IMR-90 (cell line): ENCODE data around the gene GPD1. TPM values are rescaled to one million over a fixed set of nuclear protein-coding genes. Genes with fewer than 3 reads are reported as not detected.

Experiments
- ATAC-seq: fragments of 200-7000 bp; cut with Tn5 transposase; 2 replicates; pipeline ENCODE4 v1.9.1; 2020; ENCODE audit warnings: low read depth, mild to moderate bottlenecking, moderate library complexity
- BruUV-seq: library from RNA; stranded (reverse); fragments of 400-500 nt; replicated peaks from 2 replicates; lab custom pipeline; 2021; lab: Mats Ljungman, UMichigan
- CTCF ChIA-PET: fragments of 300-600 bp; formaldehyde crosslinking; extraction: SDS; loops from one replicate; lab custom pipeline; 2021; ENCODE audit warnings: antibody characterized with exemption; lab: Yijun Ruan, JAX
- POLR2A ChIA-PET: fragments of 300-600 bp; sonication (Branson Sonifier 250); formaldehyde crosslinking; loops from one replicate; lab custom pipeline; 2022; ENCODE audit warnings: antibody characterized with exemption; ENCODE audit not compliant: unreplicated experiment; lab: Charles Lee
- DNase-seq: peaks from one replicate; pipeline ENCODE4 v3.0.0; 2013
- H2AFZ ChIP-seq: replicated peaks from 2 replicates; pipeline ENCODE3; 2013; ENCODE audit warnings: low read length, mild to moderate bottlenecking; ENCODE audit not compliant: poor library complexity
- H2AK5ac ChIP-seq: 2 replicates; pipeline ENCODE4 v1.6.1; 2013; ENCODE audit warnings: low read depth, low read length, inconsistent platforms
- H2AK9ac ChIP-seq: replicated peaks from 2 replicates; pipeline ENCODE3; 2013; ENCODE audit warnings: mild to moderate bottlenecking, low read depth, low read length, moderate library complexity; ENCODE audit not compliant: poor library complexity
- H2BK120ac ChIP-seq: 2 replicates; pipeline ENCODE4 v1.6.1; 2013; ENCODE audit warnings: low read depth, low read length, inconsistent platforms
- H2BK15ac ChIP-seq: 3 replicates; pipeline ENCODE4 v1.6.1; 2013; ENCODE audit warnings: low read depth, low read length, inconsistent platforms
- H2BK20ac ChIP-seq: 2 replicates; pipeline ENCODE4 v1.6.1; 2013; ENCODE audit warnings: low read depth, mild to moderate bottlenecking, inconsistent platforms, low read length, moderate library complexity
- H2BK5ac ChIP-seq: 2 replicates; pipeline ENCODE4 v1.6.1; 2013; ENCODE audit warnings: mild to moderate bottlenecking, low read depth, low read length, inconsistent platforms; ENCODE audit not compliant: poor library complexity, severe bottlenecking
- H3K14ac ChIP-seq: replicated peaks from 2 replicates; pipeline ENCODE4 v1.6.1; 2013; ENCODE audit warnings: low read depth, low read length, inconsistent platforms
- H3K18ac ChIP-seq: 2 replicates; pipeline ENCODE4 v1.6.1; 2013; ENCODE audit warnings: low read depth, low read length, control low read depth
- H3K23ac ChIP-seq: 2 replicates; pipeline ENCODE4 v1.6.1; 2013; ENCODE audit warnings: low read depth, low read length, inconsistent platforms
- H3K27ac ChIP-seq: 2 replicates; pipeline ENCODE4 v1.5.1; 2013; ENCODE audit warnings: mild to moderate bottlenecking, control low read depth, low read length; ENCODE audit not compliant: insufficient read depth
- H3K27me3 ChIP-seq: 2 replicates; pipeline ENCODE4 v1.6.1; 2013; ENCODE audit warnings: low read length; ENCODE audit not compliant: control insufficient read depth, insufficient read depth
- H3K36me3 ChIP-seq: 2 replicates; pipeline ENCODE4 v1.6.1; 2013; ENCODE audit warnings: low read length, mixed read lengths; ENCODE audit not compliant: control insufficient read depth, insufficient read depth
- H3K4ac ChIP-seq: 2 replicates; pipeline ENCODE4 v1.6.1; 2013; ENCODE audit warnings: low read depth, low read length, inconsistent platforms
- H3K4me1 ChIP-seq: 2 replicates; pipeline ENCODE4 v1.6.1; 2013; ENCODE audit warnings: low read length, mixed read lengths; ENCODE audit not compliant: control insufficient read depth, insufficient read depth
- H3K4me2 ChIP-seq: 2 replicates; pipeline ENCODE4 v1.6.1; 2013; ENCODE audit warnings: low read depth, mild to moderate bottlenecking, control low read depth, low read length, moderate library complexity
- H3K4me3 ChIP-seq: 2 replicates; pipeline ENCODE4 v1.5.1; 2013; ENCODE audit warnings: low read depth, mild to moderate bottlenecking, control low read depth, low read length, moderate library complexity; ENCODE audit not compliant: insufficient read depth
- H3K56ac ChIP-seq: 2 replicates; pipeline ENCODE4 v1.6.1; 2013; ENCODE audit warnings: low read length, inconsistent platforms; ENCODE audit not compliant: insufficient read depth; ENCODE audit errors: extremely low read depth
- H3K79me1 ChIP-seq, 2 experiments: 2 replicates each; pipeline ENCODE4 v1.6.1; 2013; ENCODE audit warnings: low read length in 2 of 2, inconsistent platforms in 1 of 2, low read depth in 1 of 2
- H3K9ac ChIP-seq: 2 replicates; pipeline ENCODE4 v1.6.1; 2013; ENCODE audit warnings: low read depth, low read length, control low read depth
- H3K9me1 ChIP-seq: 2 replicates; pipeline ENCODE4 v1.6.1; 2013; ENCODE audit warnings: low read length, inconsistent platforms; ENCODE audit not compliant: insufficient read depth
- H3K9me3 ChIP-seq: 2 replicates; pipeline ENCODE4 v1.6.1; 2013; ENCODE audit warnings: low read length; ENCODE audit not compliant: control insufficient read depth, insufficient read depth
- H4K20me1 ChIP-seq: 2 replicates; pipeline ENCODE4 v1.6.1; 2013; ENCODE audit warnings: low read length, inconsistent platforms; ENCODE audit not compliant: insufficient read depth
- H4K5ac ChIP-seq: 2 replicates; pipeline ENCODE4 v1.6.1; 2013; ENCODE audit warnings: mild to moderate bottlenecking, low read depth, low read length, control low read depth
- H4K8ac ChIP-seq, 2 experiments: 2 replicates each; pipeline ENCODE4 v1.6.1; 2013; ENCODE audit warnings: low read depth in 2 of 2, low read length in 2 of 2, control low read depth in 1 of 2, inconsistent platforms in 1 of 2
- H4K91ac ChIP-seq: 2 replicates; pipeline ENCODE4 v1.6.1; 2013; ENCODE audit warnings: low read depth, low read length, inconsistent platforms; ENCODE audit not compliant: insufficient read depth
- CEBPB ChIP-seq: IDR thresholded peaks from 2 replicates; pipeline ENCODE4 v1.6.1; 2012; ENCODE audit warnings: low read depth, low read length, improper control_type of control experiment
- CHD1 ChIP-seq: IDR thresholded peaks from 2 replicates; pipeline ENCODE4 v1.6.1; 2012; ENCODE audit warnings: low read depth, low read length, improper control_type of control experiment
- FOS ChIP-seq: fragments of 150-350 bp; IDR thresholded peaks from 2 replicates; pipeline ENCODE4 v1.6.1; 2016; ENCODE audit warnings: low read depth, low read length
- MAFK ChIP-seq: IDR thresholded peaks from 2 replicates; pipeline ENCODE4 v1.6.1; 2012; ENCODE audit warnings: low read depth, low read length, improper control_type of control experiment
- MAZ ChIP-seq: IDR thresholded peaks from 2 replicates; pipeline ENCODE4 v1.6.1; 2012; ENCODE audit warnings: low read depth, mild to moderate bottlenecking, low read length, improper control_type of control experiment, moderate library complexity, borderline replicate concordance
- NFE2L2 ChIP-seq: fragments of 150-350 bp; IDR thresholded peaks from 2 replicates; pipeline ENCODE4 v1.6.1; 2016; ENCODE audit warnings: low read depth, mild to moderate bottlenecking, low read length
- POLR2A ChIP-seq: IDR thresholded peaks from 2 replicates; pipeline ENCODE4 v1.6.1; 2012; ENCODE audit warnings: mild to moderate bottlenecking, low read depth, low read length
- RAD21 ChIP-seq: IDR thresholded peaks from 2 replicates; pipeline ENCODE4 v1.6.1; 2012; ENCODE audit warnings: low read length, improper control_type of control experiment
- RCOR1 ChIP-seq: IDR thresholded peaks from 2 replicates; pipeline ENCODE4 v1.6.1; 2012; ENCODE audit warnings: mild to moderate bottlenecking, low read length, improper control_type of control experiment; ENCODE audit not compliant: insufficient replicate concordance
- USF2 ChIP-seq: fragments of 150-350 bp; IDR thresholded peaks from 2 replicates; pipeline ENCODE4 v1.6.1; 2017; ENCODE audit warnings: mild to moderate bottlenecking, antibody characterized with exemption, low read length, low read depth
- WGBS, 2 experiments: methylation state at CpG; one replicate each; pipeline versions ENCODE4 v1.1.5 to v1.1.7; 2013; ENCODE audit warnings: missing lambda C conversion rate in 2 of 2; ENCODE audit not compliant: insufficient read length in 1 of 2; ENCODE audit errors: extremely low coverage in 2 of 2; 5-methylcytosine and 5-hydroxymethylcytosine counted together
- dilution Hi-C: fragments of 300-500 bp; cut with HindIII; formaldehyde crosslinking; loops from one replicate; pipeline ENCODE4 v1.14.3; 2018; ENCODE audit warnings: low sequenced_read_pairs; ENCODE audit not compliant: unreplicated experiment
- in situ Hi-C: fragments of 300-500 bp; cut with MboI; formaldehyde crosslinking; loops from 3 replicates; pipeline ENCODE4 v1.14.3; 2019; ENCODE audit warnings: low sequenced_read_pairs, inconsistent platforms, mixed read lengths
- intact Hi-C: fragments of 100-400 bp; cut with micrococcal nuclease; formaldehyde crosslinking; loops from 2 replicates; pipeline ENCODE4 v1.10.0; 2022
- polyA plus RNA-seq, 3 experiments: library from polyadenylated mRNA; depleted of rRNA; stranded (reverse); fragments of >200 nt; gene quantifications; 2 replicates each; pipeline ENCODE4 v1.2.3, GENCODE V29; 2012; ENCODE audit warnings: low replicate concordance in 1 of 3
- total RNA-seq: library from RNA; depleted of rRNA; stranded (reverse); fragments of >200 nt; gene quantifications from 2 replicates; pipeline ENCODE4 v1.2.3, GENCODE V29; 2012
- TF ChIP-seq, protein P1 (sequence below): fragments of 150-350 bp; IDR thresholded peaks from 2 replicates; pipeline ENCODE4 v1.6.1; 2016; ENCODE audit warnings: low read depth, mild to moderate bottlenecking, low read length, moderate library complexity, borderline replicate concordance
- TF ChIP-seq, protein P2 (sequence below): conservative IDR thresholded peaks from 2 replicates; pipeline ENCODE4 v1.5.1; 2012; ENCODE audit warnings: mild to moderate bottlenecking, low read depth, low read length, improper control_type of control experiment

Gene GPD1
- total and polyA plus RNA-seq, 2 of the 4 experiments (the other 2 are of a cell fraction) = 0.05 to 0.18 TPM

DNA sequence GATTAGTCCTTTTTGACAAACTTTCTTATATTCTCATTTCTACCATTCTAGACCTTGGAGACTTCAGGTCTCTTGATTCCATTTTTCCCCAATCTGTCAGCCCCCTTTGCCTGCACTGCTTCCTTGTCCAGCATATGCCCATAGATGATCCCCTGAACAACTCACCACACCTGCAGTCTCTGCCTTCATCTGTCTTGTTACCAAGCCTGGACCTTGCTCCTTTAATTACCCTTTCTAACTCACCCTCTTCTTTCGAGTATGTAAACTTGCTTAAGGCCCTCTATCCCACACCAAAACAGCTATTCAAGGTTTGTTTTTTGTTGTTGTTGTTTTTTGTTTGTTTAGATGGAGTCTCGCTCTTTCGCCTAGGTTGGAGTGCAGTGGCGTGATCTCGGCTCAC lies 17.8 kb downstream of the GPD1 start:
- no peak overlapping the region for H4K91ac ChIP-seq
- no peak overlapping the region for H3K23ac ChIP-seq
- no peak overlapping the region for H3K4me2 ChIP-seq
- no peak overlapping the region for H2AFZ ChIP-seq
- ChIA-PET POLR2A (no interaction called here), CTCF (interaction anchor here (1.6 to 3.3 kb wide), 2 partner anchors 10 to 11 kb away, joined by 3 to 13 read pairs; partner anchors contain the start of gene COX14)
- no CpG with 5 or more reads among the region's 5 CpGs for WGBS, 2 experiments
- H3K14ac ChIP-seq = no peak overlapping the region
- H3K79me1 ChIP-seq = peaks cover 20 to 60% of the 10 kb centered on the region in 2 experiments
- no peak overlapping the region for H3K56ac ChIP-seq
- no peak for ATAC-seq
- no peak overlapping the region for H3K18ac ChIP-seq
- H3K4ac ChIP-seq = no peak overlapping the region
- intact Hi-C loops (no loop called here), in situ Hi-C loops (no loop called here), dilution Hi-C loops (no loop called here)
- no peak overlapping the region for H2BK120ac ChIP-seq
- no peak for DNase-seq
- H2BK20ac ChIP-seq = no peak overlapping the region
- TF ChIP-seq MAFK (no peak), RCOR1 (no peak), RAD21 (no peak), MAZ (no peak), CHD1 (no peak), POLR2A (no peak), CEBPB (no peak), FOS (no peak), NFE2L2 (no peak), USF2 (no peak)
- TF ChIP-seq, protein P1, sequence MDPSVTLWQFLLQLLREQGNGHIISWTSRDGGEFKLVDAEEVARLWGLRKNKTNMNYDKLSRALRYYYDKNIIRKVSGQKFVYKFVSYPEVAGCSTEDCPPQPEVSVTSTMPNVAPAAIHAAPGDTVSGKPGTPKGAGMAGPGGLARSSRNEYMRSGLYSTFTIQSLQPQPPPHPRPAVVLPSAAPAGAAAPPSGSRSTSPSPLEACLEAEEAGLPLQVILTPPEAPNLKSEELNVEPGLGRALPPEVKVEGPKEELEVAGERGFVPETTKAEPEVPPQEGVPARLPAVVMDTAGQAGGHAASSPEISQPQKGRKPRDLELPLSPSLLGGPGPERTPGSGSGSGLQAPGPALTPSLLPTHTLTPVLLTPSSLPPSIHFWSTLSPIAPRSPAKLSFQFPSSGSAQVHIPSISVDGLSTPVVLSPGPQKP = no peak
- TF ChIP-seq, protein P2, sequence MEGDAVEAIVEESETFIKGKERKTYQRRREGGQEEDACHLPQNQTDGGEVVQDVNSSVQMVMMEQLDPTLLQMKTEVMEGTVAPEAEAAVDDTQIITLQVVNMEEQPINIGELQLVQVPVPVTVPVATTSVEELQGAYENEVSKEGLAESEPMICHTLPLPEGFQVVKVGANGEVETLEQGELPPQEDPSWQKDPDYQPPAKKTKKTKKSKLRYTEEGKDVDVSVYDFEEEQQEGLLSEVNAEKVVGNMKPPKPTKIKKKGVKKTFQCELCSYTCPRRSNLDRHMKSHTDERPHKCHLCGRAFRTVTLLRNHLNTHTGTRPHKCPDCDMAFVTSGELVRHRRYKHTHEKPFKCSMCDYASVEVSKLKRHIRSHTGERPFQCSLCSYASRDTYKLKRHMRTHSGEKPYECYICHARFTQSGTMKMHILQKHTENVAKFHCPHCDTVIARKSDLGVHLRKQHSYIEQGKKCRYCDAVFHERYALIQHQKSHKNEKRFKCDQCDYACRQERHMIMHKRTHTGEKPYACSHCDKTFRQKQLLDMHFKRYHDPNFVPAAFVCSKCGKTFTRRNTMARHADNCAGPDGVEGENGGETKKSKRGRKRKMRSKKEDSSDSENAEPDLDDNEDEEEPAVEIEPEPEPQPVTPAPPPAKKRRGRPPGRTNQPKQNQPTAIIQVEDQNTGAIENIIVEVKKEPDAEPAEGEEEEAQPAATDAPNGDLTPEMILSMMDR = no peak
- peaks cover 23% of the 10 kb centered on the region for H3K36me3 ChIP-seq
- no peak overlapping the region for H2AK9ac ChIP-seq
- no TSS peak for BruUV-seq
- H3K4me1 ChIP-seq = no peaks in the 10 kb centered on the region
- peaks cover 9% of the 10 kb centered on the region; the same call in 1 of the 2 replicates for H3K9me1 ChIP-seq
- no peak overlapping the region for H2BK15ac ChIP-seq
- H3K27me3 ChIP-seq = no peaks in the 10 kb centered on the region
- no peak overlapping the region for H2BK5ac ChIP-seq
- H4K8ac ChIP-seq = no peak overlapping the region
- H3K4me3 ChIP-seq = no peak overlapping the region
- H3K27ac ChIP-seq = no peak overlapping the region
- no peak overlapping the region for H3K9ac ChIP-seq
- H4K5ac ChIP-seq = no peak overlapping the region
- H3K9me3 ChIP-seq = no peaks in the 10 kb centered on the region
- H2AK5ac ChIP-seq = no peak overlapping the region
- H4K20me1 ChIP-seq = no peaks in the 10 kb centered on the region; the same call in 1 of the 2 replicates
